HL-60 (cell line): Measurements from ENCODE around the gene DOC2A.

Experiments
- POLR2AphosphoS5 ChIP-seq: IDR thresholded peaks from 2 replicates; pipeline ENCODE4 v1.6.1; 2012; ENCODE audit warnings: low read depth
- SPI1 ChIP-seq: IDR thresholded peaks from 2 replicates; pipeline ENCODE4 v1.6.1; 2012; ENCODE audit warnings: low read depth, mild to moderate bottlenecking, borderline replicate concordance
- TF ChIP-seq, protein P1 (sequence below): IDR thresholded peaks from one replicate; pipeline ENCODE4 v1.5.1; 2011; ENCODE audit warnings: low read length, control low read depth, inconsistent platforms; ENCODE audit not compliant: insufficient read depth
- TF ChIP-seq, protein P2 (sequence below): IDR thresholded peaks from 2 replicates; pipeline ENCODE4 v1.6.1; 2012; ENCODE audit warnings: low read depth; ENCODE audit not compliant: insufficient replicate concordance

DNA sequence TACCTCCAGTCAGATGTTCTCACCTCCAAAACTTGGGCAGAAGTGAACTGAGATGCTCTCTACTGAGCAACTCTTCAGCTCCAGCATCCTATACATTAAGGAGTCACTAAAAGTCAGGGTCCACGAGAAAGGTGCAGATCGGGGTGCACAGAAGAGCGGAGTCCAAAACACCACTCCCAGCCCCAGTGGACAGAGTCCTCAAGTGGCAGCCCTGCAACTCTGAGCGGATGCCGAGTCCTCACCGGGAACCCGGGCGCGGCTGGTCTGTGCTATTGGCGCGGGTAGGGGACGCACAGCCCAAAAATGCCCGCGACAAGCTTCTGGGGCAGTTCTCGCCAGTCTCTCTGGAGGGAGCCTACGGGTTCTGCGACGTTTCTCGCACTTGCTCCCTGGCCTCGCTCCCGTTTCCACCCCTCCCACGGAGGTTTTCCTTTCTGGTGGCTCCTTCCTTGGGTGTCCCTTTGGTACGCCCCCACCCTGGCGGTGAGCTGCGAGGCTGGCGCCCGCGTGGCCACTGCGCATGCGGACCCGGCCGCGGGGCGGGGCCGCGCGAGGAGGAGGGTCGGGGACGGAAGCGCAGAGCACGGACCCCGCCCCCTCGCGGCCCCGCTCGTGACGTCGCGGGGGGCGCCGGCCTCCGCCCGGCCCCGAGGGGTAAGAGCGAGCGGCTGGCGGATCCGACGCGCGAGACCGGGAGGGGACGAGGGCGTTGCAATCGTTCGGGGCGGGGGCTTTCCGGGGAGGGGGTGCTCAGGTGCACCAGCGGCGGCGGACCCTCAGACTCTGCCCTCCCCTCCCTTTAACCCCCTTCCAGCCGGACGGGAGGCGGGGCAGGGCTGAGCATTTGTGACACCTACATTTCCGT lies 49.1 kb downstream of the DOC2A start, which contains the start of gene TMEM219:
- TF ChIP-seq, protein P1, sequence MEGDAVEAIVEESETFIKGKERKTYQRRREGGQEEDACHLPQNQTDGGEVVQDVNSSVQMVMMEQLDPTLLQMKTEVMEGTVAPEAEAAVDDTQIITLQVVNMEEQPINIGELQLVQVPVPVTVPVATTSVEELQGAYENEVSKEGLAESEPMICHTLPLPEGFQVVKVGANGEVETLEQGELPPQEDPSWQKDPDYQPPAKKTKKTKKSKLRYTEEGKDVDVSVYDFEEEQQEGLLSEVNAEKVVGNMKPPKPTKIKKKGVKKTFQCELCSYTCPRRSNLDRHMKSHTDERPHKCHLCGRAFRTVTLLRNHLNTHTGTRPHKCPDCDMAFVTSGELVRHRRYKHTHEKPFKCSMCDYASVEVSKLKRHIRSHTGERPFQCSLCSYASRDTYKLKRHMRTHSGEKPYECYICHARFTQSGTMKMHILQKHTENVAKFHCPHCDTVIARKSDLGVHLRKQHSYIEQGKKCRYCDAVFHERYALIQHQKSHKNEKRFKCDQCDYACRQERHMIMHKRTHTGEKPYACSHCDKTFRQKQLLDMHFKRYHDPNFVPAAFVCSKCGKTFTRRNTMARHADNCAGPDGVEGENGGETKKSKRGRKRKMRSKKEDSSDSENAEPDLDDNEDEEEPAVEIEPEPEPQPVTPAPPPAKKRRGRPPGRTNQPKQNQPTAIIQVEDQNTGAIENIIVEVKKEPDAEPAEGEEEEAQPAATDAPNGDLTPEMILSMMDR = no peak
- peak; percentile 37; the same call in 1 of the 2 replicates for TF ChIP-seq POLR2AphosphoS5
- TF ChIP-seq SPI1 = no peak
- TF ChIP-seq, protein P2, sequence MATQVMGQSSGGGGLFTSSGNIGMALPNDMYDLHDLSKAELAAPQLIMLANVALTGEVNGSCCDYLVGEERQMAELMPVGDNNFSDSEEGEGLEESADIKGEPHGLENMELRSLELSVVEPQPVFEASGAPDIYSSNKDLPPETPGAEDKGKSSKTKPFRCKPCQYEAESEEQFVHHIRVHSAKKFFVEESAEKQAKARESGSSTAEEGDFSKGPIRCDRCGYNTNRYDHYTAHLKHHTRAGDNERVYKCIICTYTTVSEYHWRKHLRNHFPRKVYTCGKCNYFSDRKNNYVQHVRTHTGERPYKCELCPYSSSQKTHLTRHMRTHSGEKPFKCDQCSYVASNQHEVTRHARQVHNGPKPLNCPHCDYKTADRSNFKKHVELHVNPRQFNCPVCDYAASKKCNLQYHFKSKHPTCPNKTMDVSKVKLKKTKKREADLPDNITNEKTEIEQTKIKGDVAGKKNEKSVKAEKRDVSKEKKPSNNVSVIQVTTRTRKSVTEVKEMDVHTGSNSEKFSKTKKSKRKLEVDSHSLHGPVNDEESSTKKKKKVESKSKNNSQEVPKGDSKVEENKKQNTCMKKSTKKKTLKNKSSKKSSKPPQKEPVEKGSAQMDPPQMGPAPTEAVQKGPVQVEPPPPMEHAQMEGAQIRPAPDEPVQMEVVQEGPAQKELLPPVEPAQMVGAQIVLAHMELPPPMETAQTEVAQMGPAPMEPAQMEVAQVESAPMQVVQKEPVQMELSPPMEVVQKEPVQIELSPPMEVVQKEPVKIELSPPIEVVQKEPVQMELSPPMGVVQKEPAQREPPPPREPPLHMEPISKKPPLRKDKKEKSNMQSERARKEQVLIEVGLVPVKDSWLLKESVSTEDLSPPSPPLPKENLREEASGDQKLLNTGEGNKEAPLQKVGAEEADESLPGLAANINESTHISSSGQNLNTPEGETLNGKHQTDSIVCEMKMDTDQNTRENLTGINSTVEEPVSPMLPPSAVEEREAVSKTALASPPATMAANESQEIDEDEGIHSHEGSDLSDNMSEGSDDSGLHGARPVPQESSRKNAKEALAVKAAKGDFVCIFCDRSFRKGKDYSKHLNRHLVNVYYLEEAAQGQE = peak; percentile 21
